Urinary bladder (tissue), 4 donors: ENCODE data around the gene KIAA0513. TPM values are rescaled to one million over a fixed set of nuclear protein-coding genes. Genes with fewer than 3 reads are reported as not detected.

ENCODE experiments used
- DNase-seq: peaks from one replicate; pipeline ENCODE4 v3.0.0-alpha.2; 2015; ENCODE audit errors: extremely low spot score
- H3K27ac ChIP-seq: one replicate; pipeline ENCODE4 v1.5.1; 2013; ENCODE audit warnings: low read depth, mild to moderate bottlenecking, moderate library complexity
- H3K36me3 ChIP-seq: one replicate; pipeline ENCODE4 v1.6.1; 2013; ENCODE audit warnings: mild to moderate bottlenecking, moderate library complexity; ENCODE audit not compliant: insufficient read depth
- H3K4me1 ChIP-seq: one replicate; pipeline ENCODE4 v1.6.1; 2013; ENCODE audit warnings: mild to moderate bottlenecking, moderate library complexity; ENCODE audit not compliant: insufficient read depth
- H3K4me3 ChIP-seq: one replicate; pipeline ENCODE4 v1.5.1; 2013; ENCODE audit warnings: low read depth, low read length
- WGBS: extraction: QIAGEN DNeasy Blood & Tissue Kit; methylation state at CpG from one replicate; pipeline ENCODE4 v1.1.7; 2013; 5-methylcytosine and 5-hydroxymethylcytosine counted together
- polyA plus RNA-seq: library from polyadenylated mRNA; stranded (reverse); fragments of 200-250 nt; gene quantifications from one replicate; pipeline ENCODE4 v1.2.3, GENCODE V29; 2013
- total RNA-seq: library from RNA; depleted of rRNA; stranded (reverse); fragments of >200 nt; gene quantifications from one replicate; pipeline ENCODE4 v1.2.3, GENCODE V29; 2014
- donor health status: healthy with polysubstance abuse.
- donor health status: healthy.

Gene KIAA0513
- total and polyA plus RNA-seq, 2 donors, result 9.8 to 19.9 TPM

- no peaks in the 10 kb centered on the region for H3K36me3 ChIP-seq
- WGBS, result 71% methylated on average over 12 of the region's 12 CpGs
- DNase-seq, result no peak
- H3K4me3 ChIP-seq, result no peak overlapping the region
- H3K4me1 ChIP-seq, result no peaks in the 10 kb centered on the region
- H3K27ac ChIP-seq, result no peak overlapping the region
Observed at GRCh38 chr16:85126394-85126704, 98.8 kb downstream of the KIAA0513 start.

GRCh38 chr16:85126705-85127378, 99.2 kb downstream of the KIAA0513 start:
- no peak overlapping the region for H3K4me3 ChIP-seq
- no peak for DNase-seq
- 30% methylated on average over 20 of the region's 20 CpGs for WGBS

GRCh38 chr16:85127379-85127723, 99.8 kb downstream of the KIAA0513 start:
- no peak overlapping the region for H3K27ac ChIP-seq
- no peak overlapping the region for H3K4me3 ChIP-seq
- H3K36me3 ChIP-seq, result no peaks in the 10 kb centered on the region
- no peaks in the 10 kb centered on the region for H3K4me1 ChIP-seq
- 86% methylated on average over 3 of the region's 3 CpGs for WGBS
- no peak for DNase-seq

More at GRCh38 chr16:85126705-85127378, 99.2 kb downstream of the KIAA0513 start:
- Histone ChIP-seq H3K27ac (no peak overlapping the region), H3K36me3 (no peaks in the 10 kb centered on the region), H3K4me1 (no peaks in the 10 kb centered on the region)

- H3K4me1 ChIP-seq, result no peaks in the 10 kb centered on the region
- no peaks in the 10 kb centered on the region for H3K36me3 ChIP-seq
- H3K4me3 ChIP-seq, result no peak overlapping the region
- no peak overlapping the region for H3K27ac ChIP-seq
- DNase-seq, result no peak
- 91% methylated on average over 9 of the region's 9 CpGs for WGBS
Observed at GRCh38 chr16:85128079-85128837, 100.7 kb downstream of the KIAA0513 start.

- Histone ChIP-seq H3K4me1 (no peaks in the 10 kb centered on the region), H3K4me3 (no peak overlapping the region), H3K36me3 (no peaks in the 10 kb centered on the region), H3K27ac (peak overlapping the region; percentile 46)
- WGBS, result 30% methylated on average over 15 of the region's 15 CpGs
- DNase-seq, result no peak
Observed at GRCh38 chr16:85129876-85130704, 102.5 kb downstream of the KIAA0513 start.

- Histone ChIP-seq H3K36me3 (no peaks in the 10 kb centered on the region), H3K27ac (peak overlapping the region; percentile 46), H3K4me1 (no peaks in the 10 kb centered on the region), H3K4me3 (no peak overlapping the region)
- 49% methylated on average over 5 of the region's 5 CpGs for WGBS
- DNase-seq, result no peak
Observed at GRCh38 chr16:85130705-85131028, 103.1 kb downstream of the KIAA0513 start.

- Histone ChIP-seq H3K27ac (no peak overlapping the region), H3K36me3 (no peaks in the 10 kb centered on the region), H3K4me3 (no peak overlapping the region), H3K4me1 (no peaks in the 10 kb centered on the region)
- DNase-seq, result no peak
- WGBS, result 96% methylated on average over 20 of the region's 20 CpGs
Observed at GRCh38 chr16:85132456-85133289, 105.1 kb downstream of the KIAA0513 start.

GRCh38 chr16:85133290-85133599, 105.7 kb downstream of the KIAA0513 start:
- DNase-seq, result no peak
- Histone ChIP-seq H3K4me3 (no peak overlapping the region), H3K36me3 (no peaks in the 10 kb centered on the region), H3K27ac (no peak overlapping the region), H3K4me1 (no peaks in the 10 kb centered on the region)
- WGBS, result 100% methylated on average over 1 of the region's 1 CpG

- Histone ChIP-seq H3K4me3 (no peak overlapping the region), H3K36me3 (no peaks in the 10 kb centered on the region), H3K27ac (no peak overlapping the region), H3K4me1 (no peaks in the 10 kb centered on the region)
- 94% methylated on average over 19 of the region's 19 CpGs for WGBS
- no peak for DNase-seq
Observed at GRCh38 chr16:85134076-85134788, 106.6 kb downstream of the KIAA0513 start.

GRCh38 chr16:85134789-85135142, 107.2 kb downstream of the KIAA0513 start:
- 74% methylated on average over 14 of the region's 14 CpGs for WGBS
- Histone ChIP-seq H3K27ac (no peak overlapping the region), H3K4me1 (no peaks in the 10 kb centered on the region), H3K36me3 (no peaks in the 10 kb centered on the region), H3K4me3 (no peak overlapping the region)
- no peak for DNase-seq

- Histone ChIP-seq H3K4me1 (no peaks in the 10 kb centered on the region), H3K4me3 (no peak overlapping the region), H3K36me3 (no peaks in the 10 kb centered on the region), H3K27ac (no peak overlapping the region)
- WGBS, result 56% methylated on average over 12 of the region's 12 CpGs
- no peak for DNase-seq
Observed at GRCh38 chr16:85136213-85136701, 108.7 kb downstream of the KIAA0513 start.

GRCh38 chr16:85136702-85137322, 109.2 kb downstream of the KIAA0513 start:
- H3K36me3 ChIP-seq, result no peaks in the 10 kb centered on the region
- 64% methylated on average over 17 of the region's 17 CpGs for WGBS
- DNase-seq, result no peak
- H3K4me1 ChIP-seq, result no peaks in the 10 kb centered on the region
- no peak overlapping the region for H3K4me3 ChIP-seq
- H3K27ac ChIP-seq, result peak overlapping the region; percentile 46
